ENCODE results near the gene TMEM235.

Gene TMEM235

GRCh38 chr17:78230996-78231935, at the start of gene TMEM235:
Gene TMEM235, plus strand, starts transcription at chr17:78231631. Its CDS starts 393 bp downstream, at chr17:78232024.
- no peak within 1 kb of the TSS for H3K4me3 ChIP-seq (ENCODE audit: low read depth in 1 of 2, low read length in 1 of 2)
- TF ChIP-seq, protein P1, sequence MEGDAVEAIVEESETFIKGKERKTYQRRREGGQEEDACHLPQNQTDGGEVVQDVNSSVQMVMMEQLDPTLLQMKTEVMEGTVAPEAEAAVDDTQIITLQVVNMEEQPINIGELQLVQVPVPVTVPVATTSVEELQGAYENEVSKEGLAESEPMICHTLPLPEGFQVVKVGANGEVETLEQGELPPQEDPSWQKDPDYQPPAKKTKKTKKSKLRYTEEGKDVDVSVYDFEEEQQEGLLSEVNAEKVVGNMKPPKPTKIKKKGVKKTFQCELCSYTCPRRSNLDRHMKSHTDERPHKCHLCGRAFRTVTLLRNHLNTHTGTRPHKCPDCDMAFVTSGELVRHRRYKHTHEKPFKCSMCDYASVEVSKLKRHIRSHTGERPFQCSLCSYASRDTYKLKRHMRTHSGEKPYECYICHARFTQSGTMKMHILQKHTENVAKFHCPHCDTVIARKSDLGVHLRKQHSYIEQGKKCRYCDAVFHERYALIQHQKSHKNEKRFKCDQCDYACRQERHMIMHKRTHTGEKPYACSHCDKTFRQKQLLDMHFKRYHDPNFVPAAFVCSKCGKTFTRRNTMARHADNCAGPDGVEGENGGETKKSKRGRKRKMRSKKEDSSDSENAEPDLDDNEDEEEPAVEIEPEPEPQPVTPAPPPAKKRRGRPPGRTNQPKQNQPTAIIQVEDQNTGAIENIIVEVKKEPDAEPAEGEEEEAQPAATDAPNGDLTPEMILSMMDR (IDR thresholded peaks at IDR 0.05): no peak
- no peak within 1 kb of the TSS for H3K27ac ChIP-seq
- H3K27me3 ChIP-seq: peaks cover 82% of the 10 kb centered on the region
- H3K4me1 ChIP-seq (ENCODE audit: control insufficient read depth in 1 of 2, insufficient read depth in 1 of 2, low read depth in 1 of 2, low read length in 1 of 2): peaks cover 4 to 9% of the 10 kb centered on the region in 2 experiments
- no peaks in the 10 kb centered on the region for H3K36me3 ChIP-seq
- no peaks in the 10 kb centered on the region for H3K9me3 ChIP-seq

- Histone ChIP-seq H3K4me3 (ENCODE audit: low read depth in 1 of 2, low read length in 1 of 2) (no peak overlapping the region), H3K27ac (no peak overlapping the region), H3K27me3 (no peaks in the 10 kb centered on the region), H3K9me3 (no peaks in the 10 kb centered on the region), H3K36me3 (no peaks in the 10 kb centered on the region), H3K4me1 (ENCODE audit: control insufficient read depth in 1 of 2, insufficient read depth in 1 of 2, low read depth in 1 of 2, low read length in 1 of 2) (peaks cover 13 to 14% of the 10 kb centered on the region in 2 experiments)
- TF ChIP-seq, protein P1 (IDR thresholded peaks at IDR 0.05): no peak
Observed at GRCh38 chr17:78182504-78182903, 48.9 kb upstream of the TMEM235 start.

DNA sequence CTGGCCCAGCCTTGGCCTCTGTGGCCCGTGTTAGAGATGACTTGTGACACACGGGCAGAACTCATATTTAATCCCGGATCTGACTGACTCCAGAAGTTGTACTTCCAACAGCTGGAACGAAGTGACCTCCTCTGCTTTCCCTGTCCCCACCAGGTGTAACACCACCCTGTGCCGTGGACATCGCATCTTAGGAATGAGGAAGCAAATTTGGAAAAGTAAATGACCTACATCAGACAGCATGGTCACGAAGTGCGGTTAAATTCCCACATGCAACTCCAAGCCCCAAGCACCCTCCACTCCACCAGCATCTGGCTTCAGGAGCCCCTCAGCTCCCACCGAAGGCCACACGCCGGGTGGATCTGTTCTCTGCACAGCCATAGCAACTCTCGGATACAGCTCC, 47.5 kb upstream of the TMEM235 start:
- TF ChIP-seq, protein P1 (IDR thresholded peaks at IDR 0.05): no peak
- Histone ChIP-seq H3K27me3 (no peaks in the 10 kb centered on the region), H3K27ac (no peak overlapping the region), H3K4me3 (ENCODE audit: low read depth in 1 of 2, low read length in 1 of 2) (no peak overlapping the region), H3K36me3 (no peaks in the 10 kb centered on the region), H3K9me3 (no peaks in the 10 kb centered on the region), H3K4me1 (ENCODE audit: control insufficient read depth in 1 of 2, insufficient read depth in 1 of 2, low read depth in 1 of 2, low read length in 1 of 2) (peaks cover 14% of the 10 kb centered on the region in 2 experiments)

DNA sequence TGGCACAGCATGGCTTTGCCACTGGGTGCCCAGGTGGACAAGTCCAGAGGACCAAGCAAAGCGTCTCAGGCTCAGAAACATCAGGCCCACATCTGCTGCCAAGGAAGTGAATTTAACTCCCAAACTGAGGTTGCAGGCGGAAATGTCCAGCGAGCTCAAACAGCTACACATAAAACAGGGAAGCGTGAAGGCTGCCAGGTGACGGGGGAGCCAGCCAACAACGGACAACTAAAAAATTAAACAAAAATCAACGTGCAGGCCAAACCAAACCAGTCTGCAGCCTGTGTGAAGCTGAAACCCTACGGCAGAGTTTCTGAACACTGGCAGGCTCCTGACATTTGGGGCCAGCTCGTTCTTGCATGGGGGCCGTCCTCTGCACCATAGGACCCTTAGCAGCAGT, 47.1 kb upstream of the TMEM235 start:
- H3K4me3 ChIP-seq (ENCODE audit: low read depth in 1 of 2, low read length in 1 of 2): no peak overlapping the region
- H3K27me3 ChIP-seq: no peaks in the 10 kb centered on the region
- TF ChIP-seq, protein P1 (IDR thresholded peaks at IDR 0.05): no peak
- no peaks in the 10 kb centered on the region for H3K9me3 ChIP-seq
- H3K27ac ChIP-seq: no peak overlapping the region
- H3K4me1 ChIP-seq (ENCODE audit: control insufficient read depth in 1 of 2, insufficient read depth in 1 of 2, low read depth in 1 of 2, low read length in 1 of 2): peaks cover 14% of the 10 kb centered on the region in 2 experiments
- H3K36me3 ChIP-seq: no peaks in the 10 kb centered on the region

- no peak overlapping the region for H3K27ac ChIP-seq
- peaks cover 14% of the 10 kb centered on the region in 2 experiments for H3K4me1 ChIP-seq (ENCODE audit: control insufficient read depth in 1 of 2, insufficient read depth in 1 of 2, low read depth in 1 of 2, low read length in 1 of 2)
- TF ChIP-seq, protein P1 (IDR thresholded peaks at IDR 0.05): no peak
- H3K9me3 ChIP-seq: no peaks in the 10 kb centered on the region
- no peaks in the 10 kb centered on the region for H3K36me3 ChIP-seq
- H3K4me3 ChIP-seq (ENCODE audit: low read depth in 1 of 2, low read length in 1 of 2): no peak overlapping the region
- no peaks in the 10 kb centered on the region for H3K27me3 ChIP-seq
Observed at GRCh38 chr17:78184868-78185267, 46.6 kb upstream of the TMEM235 start.
